Esophagus muscularis mucosa (tissue), 3 donors: ENCODE data around the gene CASP9.

Experiments used
- POLR2A ChIP-seq: fragments of 450-650 bp; IDR thresholded peaks from one replicate; pipeline ENCODE4 v1.6.1; 2017; ENCODE audit warnings: antibody characterized with exemption, moderate library complexity, mild to moderate bottlenecking, low read depth
- TF ChIP-seq, protein P1 (sequence below), 3 experiments: fragments of 200-600 bp in 2 of 3; fragments of 450-650 bp in 1 of 3; sonication (generic) in 2 of 3; IDR thresholded peaks; one replicate each; pipeline ENCODE4 v1.5.1; 2017 to 2019; ENCODE audit warnings: antibody characterized with exemption in 3 of 3, mild to moderate bottlenecking in 2 of 3, moderate library complexity in 1 of 3

DNA sequence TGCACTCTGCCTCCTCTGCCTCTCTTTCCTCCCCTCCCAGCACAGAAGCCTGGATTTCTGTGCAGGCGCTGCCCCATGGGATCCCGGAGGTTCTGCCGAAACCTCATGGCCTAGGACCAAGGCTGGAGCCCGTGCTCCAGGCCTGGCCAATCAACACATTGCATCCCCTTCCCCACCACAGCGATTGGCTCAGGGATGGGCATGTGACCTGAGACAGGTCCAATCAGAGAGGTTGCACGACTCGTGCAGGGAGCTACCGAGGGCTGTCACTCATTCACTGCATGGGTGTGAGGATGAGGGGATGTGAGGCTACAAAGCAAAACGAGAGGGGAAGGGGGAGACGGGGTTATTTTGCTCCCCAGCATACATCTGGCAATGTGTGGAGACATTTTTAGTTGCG, 51.4 kb downstream of the CASP9 start:
- no peak for TF ChIP-seq POLR2A
- TF ChIP-seq, protein P1, sequence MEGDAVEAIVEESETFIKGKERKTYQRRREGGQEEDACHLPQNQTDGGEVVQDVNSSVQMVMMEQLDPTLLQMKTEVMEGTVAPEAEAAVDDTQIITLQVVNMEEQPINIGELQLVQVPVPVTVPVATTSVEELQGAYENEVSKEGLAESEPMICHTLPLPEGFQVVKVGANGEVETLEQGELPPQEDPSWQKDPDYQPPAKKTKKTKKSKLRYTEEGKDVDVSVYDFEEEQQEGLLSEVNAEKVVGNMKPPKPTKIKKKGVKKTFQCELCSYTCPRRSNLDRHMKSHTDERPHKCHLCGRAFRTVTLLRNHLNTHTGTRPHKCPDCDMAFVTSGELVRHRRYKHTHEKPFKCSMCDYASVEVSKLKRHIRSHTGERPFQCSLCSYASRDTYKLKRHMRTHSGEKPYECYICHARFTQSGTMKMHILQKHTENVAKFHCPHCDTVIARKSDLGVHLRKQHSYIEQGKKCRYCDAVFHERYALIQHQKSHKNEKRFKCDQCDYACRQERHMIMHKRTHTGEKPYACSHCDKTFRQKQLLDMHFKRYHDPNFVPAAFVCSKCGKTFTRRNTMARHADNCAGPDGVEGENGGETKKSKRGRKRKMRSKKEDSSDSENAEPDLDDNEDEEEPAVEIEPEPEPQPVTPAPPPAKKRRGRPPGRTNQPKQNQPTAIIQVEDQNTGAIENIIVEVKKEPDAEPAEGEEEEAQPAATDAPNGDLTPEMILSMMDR (IDR thresholded peaks at IDR 0.05) = no peak
